GM19324 (cell line): ENCODE measurements around the gene FBXL16.

Experiments
- ATAC-seq: cut with Tn5 transposase; IDR thresholded peaks from one replicate; pipeline ENCODE4 v1.9.1; 2021; ENCODE audit warnings: mild to moderate bottlenecking, moderate library complexity; ENCODE audit not compliant: unreplicated experiment, low FRiP score

Gene FBXL16

GRCh38 chr16:679814-680624, 25.6 kb downstream of the FBXL16 start, which contains the start of gene STUB1:
Gene STUB1 (plus strand): TSS chr16:680410. CDS start chr16:680526, 116 bp downstream.
- ATAC-seq: peak; percentile 61

- peak; percentile 1 for ATAC-seq
These were observed 26.5 kb downstream of the FBXL16 start for GRCh38 chr16:678858-679813.

GRCh38 chr16:678209-678857, 27.3 kb downstream of the FBXL16 start:
- no peak for ATAC-seq

GRCh38 chr16:677316-678190, 28.0 kb downstream of the FBXL16 start:
- no peak for ATAC-seq

- no peak for ATAC-seq
These were observed 28.7 kb downstream of the FBXL16 start for GRCh38 chr16:676913-677312.

- no peak for ATAC-seq
These were observed 29.1 kb downstream of the FBXL16 start for GRCh38 chr16:676565-676902.

- ATAC-seq: no peak
These were observed 29.6 kb downstream of the FBXL16 start for GRCh38 chr16:675884-676564.

GRCh38 chr16:674968-675883, 30.4 kb downstream of the FBXL16 start, which contains the start of gene RHBDL1:
Gene RHBDL1 (plus strand): TSS chr16:675671. CDS start chr16:675791, 120 bp downstream.
- no peak for ATAC-seq

GRCh38 chr16:674214-674881, 31.3 kb downstream of the FBXL16 start:
- ATAC-seq: no peak

- no peak for ATAC-seq
These were observed 32.1 kb downstream of the FBXL16 start for GRCh38 chr16:673399-673991.

- no peak for ATAC-seq
These were observed 32.8 kb downstream of the FBXL16 start for GRCh38 chr16:672851-673250.

- ATAC-seq: no peak
These were observed 33.2 kb downstream of the FBXL16 start for GRCh38 chr16:672371-672770.

- no peak for ATAC-seq
These were observed 34.1 kb downstream of the FBXL16 start for GRCh38 chr16:671353-672131.

GRCh38 chr16:670485-671352, 34.9 kb downstream of the FBXL16 start:
- ATAC-seq: no peak

GRCh38 chr16:669666-670065, 35.9 kb downstream of the FBXL16 start:
- ATAC-seq: no peak
